Adrenal gland (tissue), 5 donors: ENCODE measurements around the gene PRKG1.

Source experiments
- CTCF ChIP-seq, 6 experiments: fragments of 450-650 bp in 4 of 6; fragments of 200-600 bp in 2 of 6; sonication (generic) in 1 of 6; IDR thresholded peaks; 1 replicate in 5 of 6; 2 replicates in 1 of 6; pipeline versions ENCODE4 v1.5.1 to v1.8.0; 2016 to 2021; ENCODE audit warnings: antibody characterized with exemption in 6 of 6, mild to moderate bottlenecking in 2 of 6, moderate library complexity in 1 of 6
- POLR2A ChIP-seq, 2 donors: fragments of 450-650 bp; IDR thresholded peaks; one replicate each; pipeline ENCODE4 v1.6.1; 2017; ENCODE audit warnings: antibody characterized with exemption in 2 of 2, mild to moderate bottlenecking in 2 of 2, moderate library complexity in 1 of 2
- donor health status: DM: no; HTN: no; CAD: no.

GRCh38 chr10:51106311-51106945, 32.1 kb downstream of the PRKG1 start:
- TF ChIP-seq CTCF (IDR thresholded peaks at IDR 0.05) (no peak), POLR2A (IDR thresholded peaks at IDR 0.05) (no peak)
